Measurements from ENCODE around the gene RAPGEF4.

DNA sequence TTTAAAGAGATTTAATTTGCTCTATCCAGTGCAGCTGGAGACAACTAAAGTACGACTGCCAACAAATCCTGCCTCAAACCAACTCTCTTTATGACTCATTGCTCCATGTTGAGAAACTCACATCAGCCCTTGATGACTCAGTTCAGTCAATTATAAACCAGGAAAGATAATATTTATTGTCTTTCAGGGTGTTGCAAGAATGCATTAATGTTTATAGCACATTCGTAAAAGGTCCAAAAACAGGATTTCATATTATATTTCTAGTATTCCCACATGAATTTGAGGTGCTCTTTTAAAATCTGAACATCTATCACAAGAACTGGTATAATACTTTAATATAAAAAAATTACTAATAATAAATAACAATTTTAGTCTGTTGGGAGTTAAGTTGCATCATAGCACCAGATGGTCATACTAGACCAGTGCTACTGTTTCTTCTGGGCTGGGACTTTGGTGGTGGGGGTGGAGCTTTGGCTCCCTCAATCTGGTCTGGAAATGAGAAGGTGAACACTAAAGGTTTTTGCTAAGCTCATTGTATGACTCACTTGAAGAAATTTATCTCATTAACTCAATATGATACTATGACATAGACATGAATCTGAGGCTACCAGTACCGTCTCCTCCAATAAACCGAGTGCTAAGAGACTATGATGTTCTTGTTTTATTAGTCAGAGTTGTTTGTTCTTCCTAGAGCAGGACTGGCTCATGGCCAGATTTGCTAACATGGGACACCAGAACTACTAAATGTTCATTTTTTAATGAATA, 313.4 kb downstream of the RAPGEF4 start:
- peak; percentile 68 for TF ChIP-seq DPF2 (IDR thresholded peaks at IDR 0.05)
- no peak for TF ChIP-seq TAF1 (IDR thresholded peaks at IDR 0.05; ENCODE audit: control insufficient read depth, extremely low read depth, insufficient read depth, low read length, severe bottlenecking)
- TF ChIP-seq, protein P1, sequence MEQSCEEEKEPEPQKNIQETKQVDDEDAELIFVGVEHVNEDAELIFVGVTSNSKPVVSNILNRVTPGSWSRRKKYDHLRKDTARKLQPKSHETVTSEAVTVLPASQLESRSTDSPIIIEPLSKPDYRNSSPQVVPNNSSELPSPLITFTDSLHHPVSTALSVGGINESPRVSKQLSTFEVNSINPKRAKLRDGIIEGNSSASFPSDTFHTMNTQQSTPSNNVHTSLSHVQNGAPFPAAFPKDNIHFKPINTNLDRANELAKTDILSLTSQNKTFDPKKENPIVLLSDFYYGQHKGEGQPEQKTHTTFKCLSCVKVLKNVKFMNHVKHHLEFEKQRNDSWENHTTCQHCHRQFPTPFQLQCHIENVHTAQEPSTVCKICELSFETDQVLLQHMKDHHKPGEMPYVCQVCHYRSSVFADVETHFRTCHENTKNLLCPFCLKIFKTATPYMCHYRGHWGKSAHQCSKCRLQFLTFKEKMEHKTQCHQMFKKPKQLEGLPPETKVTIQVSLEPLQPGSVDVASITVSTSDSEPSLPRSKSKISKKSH (CRISPR knock-in tag; IDR thresholded peaks at IDR 0.05): no peak
- no peak for TF ChIP-seq HNRNPUL1 (IDR thresholded peaks at IDR 0.05; ENCODE audit: low read length)
- TF ChIP-seq, protein P2, sequence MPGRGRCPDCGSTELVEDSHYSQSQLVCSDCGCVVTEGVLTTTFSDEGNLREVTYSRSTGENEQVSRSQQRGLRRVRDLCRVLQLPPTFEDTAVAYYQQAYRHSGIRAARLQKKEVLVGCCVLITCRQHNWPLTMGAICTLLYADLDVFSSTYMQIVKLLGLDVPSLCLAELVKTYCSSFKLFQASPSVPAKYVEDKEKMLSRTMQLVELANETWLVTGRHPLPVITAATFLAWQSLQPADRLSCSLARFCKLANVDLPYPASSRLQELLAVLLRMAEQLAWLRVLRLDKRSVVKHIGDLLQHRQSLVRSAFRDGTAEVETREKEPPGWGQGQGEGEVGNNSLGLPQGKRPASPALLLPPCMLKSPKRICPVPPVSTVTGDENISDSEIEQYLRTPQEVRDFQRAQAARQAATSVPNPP (IDR thresholded peaks at IDR 0.05; ENCODE audit: borderline replicate concordance, insufficient read depth, insufficient read length): no peak
- no peak for TF ChIP-seq GATA2 (CRISPR knock-in tag; IDR thresholded peaks at IDR 0.05)

All from K562 (cell line).